ENCODE measurements around the gene PADI4.
"Not testable (repeated sequence)": the region's sequence is repeated elsewhere in the genome, so short reads cannot be mapped to it uniquely, and the experiment has no call there.

PADI4 gene

GRCh38 chr1:17314491-17314971 lies 6.5 kb downstream of the PADI4 start:
- 0 out of 3 replicates have a peak, but pooled peaks have one; percentile 25 for ATAC-seq

DNA sequence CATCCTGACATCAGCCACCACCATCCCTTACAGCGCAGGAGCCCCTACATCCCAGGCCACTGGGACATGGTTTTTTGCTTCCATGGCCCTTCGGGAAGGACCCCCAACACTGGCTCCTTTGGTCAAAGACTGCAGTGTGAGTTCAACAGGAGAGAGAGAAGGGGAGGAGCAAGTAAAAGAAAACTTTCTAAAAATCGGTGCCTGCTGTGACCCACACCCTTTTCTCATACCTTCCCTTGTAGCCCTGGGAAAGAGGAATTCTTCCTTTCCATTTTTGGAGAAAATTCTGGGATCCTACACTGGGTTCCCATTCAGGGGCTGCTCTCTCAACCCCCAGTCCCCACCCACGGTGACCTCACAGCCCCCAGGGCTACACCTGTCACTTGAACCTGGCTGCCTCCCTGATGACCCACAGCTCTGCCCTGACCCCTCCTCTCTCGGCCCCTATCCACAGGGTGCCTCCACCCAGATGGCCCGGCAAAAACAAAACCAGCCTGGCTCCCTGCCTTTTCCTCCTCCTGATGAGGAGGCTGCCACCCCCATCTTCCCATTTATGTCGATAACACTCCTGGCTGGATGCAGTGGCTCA lies 7.6 kb downstream of the PADI4 start:
- TF ChIP-seq ZNF70 (CRISPR knock-in tag; IDR thresholded peaks at IDR 0.05): no peak
- TF ChIP-seq CSDC2 (CRISPR knock-in tag; IDR thresholded peaks at IDR 0.05): no peak
- TF ChIP-seq ZFP3 (CRISPR knock-in tag; IDR thresholded peaks at IDR 0.05): no peak
- no peak for TF ChIP-seq BACH2 (CRISPR knock-in tag; IDR thresholded peaks at IDR 0.05; ENCODE audit: borderline replicate concordance)
- TF ChIP-seq GLIS3 (CRISPR knock-in tag; IDR thresholded peaks at IDR 0.05): no peak
- TF ChIP-seq, protein P1, sequence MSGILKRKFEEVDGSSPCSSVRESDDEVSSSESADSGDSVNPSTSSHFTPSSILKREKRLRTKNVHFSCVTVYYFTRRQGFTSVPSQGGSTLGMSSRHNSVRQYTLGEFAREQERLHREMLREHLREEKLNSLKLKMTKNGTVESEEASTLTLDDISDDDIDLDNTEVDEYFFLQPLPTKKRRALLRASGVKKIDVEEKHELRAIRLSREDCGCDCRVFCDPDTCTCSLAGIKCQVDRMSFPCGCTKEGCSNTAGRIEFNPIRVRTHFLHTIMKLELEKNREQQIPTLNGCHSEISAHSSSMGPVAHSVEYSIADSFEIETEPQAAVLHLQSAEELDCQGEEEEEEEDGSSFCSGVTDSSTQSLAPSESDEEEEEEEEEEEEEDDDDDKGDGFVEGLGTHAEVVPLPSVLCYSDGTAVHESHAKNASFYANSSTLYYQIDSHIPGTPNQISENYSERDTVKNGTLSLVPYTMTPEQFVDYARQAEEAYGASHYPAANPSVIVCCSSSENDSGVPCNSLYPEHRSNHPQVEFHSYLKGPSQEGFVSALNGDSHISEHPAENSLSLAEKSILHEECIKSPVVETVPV (CRISPR knock-in tag; IDR thresholded peaks at IDR 0.05): no peak
- no peak for TF ChIP-seq PPARA (CRISPR knock-in tag; IDR thresholded peaks at IDR 0.05; ENCODE audit: borderline replicate concordance)
- TF ChIP-seq TSHZ2 (CRISPR knock-in tag; IDR thresholded peaks at IDR 0.05): no peak
- no peak for ATAC-seq

More at GRCh38 chr1:17314491-17314971, 6.5 kb downstream of the PADI4 start:
- no peak for TF ChIP-seq ZFP30 (CRISPR knock-in tag; IDR thresholded peaks at IDR 0.05)
- TF ChIP-seq TOX (CRISPR knock-in tag; IDR thresholded peaks at IDR 0.05; ENCODE audit: borderline replicate concordance): no peak
- TF ChIP-seq, protein P2, sequence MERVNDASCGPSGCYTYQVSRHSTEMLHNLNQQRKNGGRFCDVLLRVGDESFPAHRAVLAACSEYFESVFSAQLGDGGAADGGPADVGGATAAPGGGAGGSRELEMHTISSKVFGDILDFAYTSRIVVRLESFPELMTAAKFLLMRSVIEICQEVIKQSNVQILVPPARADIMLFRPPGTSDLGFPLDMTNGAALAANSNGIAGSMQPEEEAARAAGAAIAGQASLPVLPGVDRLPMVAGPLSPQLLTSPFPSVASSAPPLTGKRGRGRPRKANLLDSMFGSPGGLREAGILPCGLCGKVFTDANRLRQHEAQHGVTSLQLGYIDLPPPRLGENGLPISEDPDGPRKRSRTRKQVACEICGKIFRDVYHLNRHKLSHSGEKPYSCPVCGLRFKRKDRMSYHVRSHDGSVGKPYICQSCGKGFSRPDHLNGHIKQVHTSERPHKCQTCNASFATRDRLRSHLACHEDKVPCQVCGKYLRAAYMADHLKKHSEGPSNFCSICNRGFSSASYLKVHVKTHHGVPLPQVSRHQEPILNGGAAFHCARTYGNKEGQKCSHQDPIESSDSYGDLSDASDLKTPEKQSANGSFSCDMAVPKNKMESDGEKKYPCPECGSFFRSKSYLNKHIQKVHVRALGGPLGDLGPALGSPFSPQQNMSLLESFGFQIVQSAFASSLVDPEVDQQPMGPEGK (CRISPR knock-in tag; IDR thresholded peaks at IDR 0.05; ENCODE audit: borderline replicate concordance): no peak
- no peak for TF ChIP-seq ESRRG (CRISPR knock-in tag; IDR thresholded peaks at IDR 0.05)
- no peak for TF ChIP-seq PPARA (CRISPR knock-in tag; IDR thresholded peaks at IDR 0.05; ENCODE audit: borderline replicate concordance)
- TF ChIP-seq ISL1 (CRISPR knock-in tag; IDR thresholded peaks at IDR 0.05): no peak
- TF ChIP-seq ZNF8 (CRISPR knock-in tag; IDR thresholded peaks at IDR 0.05): no peak
- no peak for TF ChIP-seq OSR1 (CRISPR knock-in tag; IDR thresholded peaks at IDR 0.05)
- no peak for TF ChIP-seq ARNTL (CRISPR knock-in tag; IDR thresholded peaks at IDR 0.05; ENCODE audit: borderline replicate concordance, low read depth)
- TF ChIP-seq ZFP3 (CRISPR knock-in tag; IDR thresholded peaks at IDR 0.05): no peak
- TF ChIP-seq SNAI2 (CRISPR knock-in tag; IDR thresholded peaks at IDR 0.05): no peak
- TF ChIP-seq TCF4 (CRISPR knock-in tag; IDR thresholded peaks at IDR 0.05; ENCODE audit: borderline replicate concordance): no peak
- TF ChIP-seq BACH2 (CRISPR knock-in tag; IDR thresholded peaks at IDR 0.05; ENCODE audit: borderline replicate concordance): no peak

- no peak for TF ChIP-seq GLIS3 (CRISPR knock-in tag; IDR thresholded peaks at IDR 0.05)
These were observed 8.7 kb downstream of the PADI4 start for GRCh38 chr1:17316704-17317103.

DNA sequence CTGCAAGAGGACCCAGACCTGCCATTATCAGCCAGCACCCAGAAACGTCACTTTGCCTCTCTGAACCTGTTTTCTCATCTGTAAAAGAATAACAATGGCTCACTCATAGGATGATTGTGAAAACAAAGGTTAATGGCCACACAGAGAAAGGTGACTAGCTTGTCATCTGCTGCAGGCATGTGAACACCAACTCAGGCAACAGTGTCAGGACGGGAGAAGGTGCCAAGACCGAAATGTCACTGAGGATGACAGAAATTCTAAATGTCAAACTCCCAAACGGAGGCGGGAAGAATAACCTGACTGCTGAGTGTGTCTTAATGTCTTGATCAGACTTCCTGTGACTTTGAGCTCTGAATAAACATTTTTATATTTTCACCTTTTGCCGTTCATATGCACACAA lies 10.3 kb downstream of the PADI4 start:
- no peak for TF ChIP-seq ZFP3 (CRISPR knock-in tag; IDR thresholded peaks at IDR 0.05)
- no peak for TF ChIP-seq PPARA (CRISPR knock-in tag; IDR thresholded peaks at IDR 0.05; ENCODE audit: borderline replicate concordance)
- no peak for ATAC-seq

More at GRCh38 chr1:17316704-17317103, 8.7 kb downstream of the PADI4 start:
- ATAC-seq: no peak

GRCh38 chr1:17319561-17320350 lies 11.8 kb downstream of the PADI4 start:
- no peak for ATAC-seq

GRCh38 chr1:17321857-17322390 lies 13.9 kb downstream of the PADI4 start:
- not testable (repeated sequence) for ATAC-seq

More at GRCh38 chr1:17319561-17320350, 11.8 kb downstream of the PADI4 start:
- no peak for TF ChIP-seq ZNF70 (CRISPR knock-in tag; IDR thresholded peaks at IDR 0.05)
- TF ChIP-seq TCF4 (CRISPR knock-in tag; IDR thresholded peaks at IDR 0.05; ENCODE audit: borderline replicate concordance): no peak
- TF ChIP-seq ZNF565 (CRISPR knock-in tag; conservative IDR thresholded peaks at IDR 0.05; ENCODE audit: low read depth): no peak
- TF ChIP-seq SNAI2 (CRISPR knock-in tag; IDR thresholded peaks at IDR 0.05): no peak
- no peak for TF ChIP-seq ISL1 (CRISPR knock-in tag; IDR thresholded peaks at IDR 0.05)
- no peak for TF ChIP-seq GLIS3 (CRISPR knock-in tag; IDR thresholded peaks at IDR 0.05)
- TF ChIP-seq PPARA (CRISPR knock-in tag; IDR thresholded peaks at IDR 0.05; ENCODE audit: borderline replicate concordance): no peak
- no peak for TF ChIP-seq CREB5 (CRISPR knock-in tag; IDR thresholded peaks at IDR 0.05; ENCODE audit: low read depth)
- no peak for TF ChIP-seq RARB (CRISPR knock-in tag; IDR thresholded peaks at IDR 0.05)

Data from SK-N-SH treated with all-trans-retinoic acid at 6 μM for 48 hours (cell line).